Heart left ventricle (tissue), 13 donors: Measurements from ENCODE around the gene TRAM2.

Experiments
- POLR2A ChIP-seq, 2 donors: fragments of 450-650 bp; IDR thresholded peaks; one replicate each; pipeline ENCODE4 v1.6.1; 2017; ENCODE audit warnings: antibody characterized with exemption in 2 of 2, mild to moderate bottlenecking in 2 of 2, moderate library complexity in 2 of 2
- TF ChIP-seq, protein P1 (sequence below), 12 donors: fragments of 200-600 bp; sonication (generic) in 4 of 12; IDR thresholded peaks; one replicate each; pipeline versions ENCODE4 v1.5.0 to v1.8.0; 2018 to 2022; ENCODE audit warnings: antibody characterized with exemption in 12 of 12, mild to moderate bottlenecking in 5 of 12
- donor health status: ischemic (EF 13 %, LVEDD 7.1; RV severe dilation, severe dysfunction).
- donor health status: DM: no; HTN: yes; CAD: no.
- donor health status: DM: no; HTN: no; CAD: no.
- donor health status: ischemic (EF 25% LVEDD 6.9; RV normal size, moderate dysfunction).
- donor health status: ischemic (EF 25% LVEDD 5.7; RV mildly dilated, moderate dysfunction).
- donor health status: ischemic (EF 35%, LVEDD 5.7; RV mildly dilated, moderate dysfunction).
- donor health status: nonischemic (EF 11% LVEDD 7.7; RV severe dilation, severe dysfunction).
- donor health status: DM: yes; HTN: yes; CAD: no.
- donor health status: PGD.
- donor health status: ischemic (EF 29% LVEDD 5.4; RV normal size, mild dysfunction).
- donor health status: nonischemic (EF 23%, LVEDD 6.1; RV moderate dilation, normal function).

GRCh38 chr6:52529311-52529710 is 47.5 kb downstream of the TRAM2 start:
- TF ChIP-seq, protein P1, sequence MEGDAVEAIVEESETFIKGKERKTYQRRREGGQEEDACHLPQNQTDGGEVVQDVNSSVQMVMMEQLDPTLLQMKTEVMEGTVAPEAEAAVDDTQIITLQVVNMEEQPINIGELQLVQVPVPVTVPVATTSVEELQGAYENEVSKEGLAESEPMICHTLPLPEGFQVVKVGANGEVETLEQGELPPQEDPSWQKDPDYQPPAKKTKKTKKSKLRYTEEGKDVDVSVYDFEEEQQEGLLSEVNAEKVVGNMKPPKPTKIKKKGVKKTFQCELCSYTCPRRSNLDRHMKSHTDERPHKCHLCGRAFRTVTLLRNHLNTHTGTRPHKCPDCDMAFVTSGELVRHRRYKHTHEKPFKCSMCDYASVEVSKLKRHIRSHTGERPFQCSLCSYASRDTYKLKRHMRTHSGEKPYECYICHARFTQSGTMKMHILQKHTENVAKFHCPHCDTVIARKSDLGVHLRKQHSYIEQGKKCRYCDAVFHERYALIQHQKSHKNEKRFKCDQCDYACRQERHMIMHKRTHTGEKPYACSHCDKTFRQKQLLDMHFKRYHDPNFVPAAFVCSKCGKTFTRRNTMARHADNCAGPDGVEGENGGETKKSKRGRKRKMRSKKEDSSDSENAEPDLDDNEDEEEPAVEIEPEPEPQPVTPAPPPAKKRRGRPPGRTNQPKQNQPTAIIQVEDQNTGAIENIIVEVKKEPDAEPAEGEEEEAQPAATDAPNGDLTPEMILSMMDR (IDR thresholded peaks at IDR 0.05) = no peak
- no peak for TF ChIP-seq POLR2A (IDR thresholded peaks at IDR 0.05)
